ENCODE results near the gene RNF113B.

RNF113B gene

DNA sequence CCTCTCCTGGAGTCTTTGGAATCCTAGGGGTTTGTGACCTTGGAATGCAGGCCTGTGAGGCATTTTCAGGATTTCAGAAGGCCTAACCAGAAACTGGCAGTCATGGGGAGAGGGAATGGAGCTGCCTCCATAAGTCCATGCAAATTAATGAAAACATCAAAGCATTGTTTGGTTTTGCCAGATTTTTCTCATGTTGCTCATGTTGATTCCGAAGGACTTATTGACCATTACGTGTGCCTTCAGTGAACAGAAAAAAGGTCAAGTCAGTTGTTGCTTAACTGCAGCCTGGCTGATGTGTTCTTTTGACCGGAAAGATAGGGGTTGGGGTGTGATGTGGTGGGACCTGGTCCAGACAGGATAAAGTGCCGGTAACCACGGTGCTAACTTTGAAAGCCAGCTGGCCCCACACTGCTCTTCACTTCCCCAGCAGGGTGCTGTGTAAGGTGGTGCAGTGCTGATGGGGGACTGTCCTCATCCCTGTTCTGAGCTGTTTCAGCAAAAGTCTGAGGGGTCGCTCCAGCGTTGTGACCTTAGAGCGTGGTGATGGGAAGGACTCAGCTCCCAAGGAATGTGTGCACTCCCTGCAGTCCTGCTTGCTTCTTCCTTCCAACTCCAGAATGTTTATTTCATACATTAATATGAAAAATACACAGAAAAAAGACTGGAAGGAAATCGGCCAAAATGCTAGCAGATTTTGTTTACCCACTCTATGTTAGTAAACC lies 3.5 kb downstream of the RNF113B start:
- DNase-seq = no peak

DNA sequence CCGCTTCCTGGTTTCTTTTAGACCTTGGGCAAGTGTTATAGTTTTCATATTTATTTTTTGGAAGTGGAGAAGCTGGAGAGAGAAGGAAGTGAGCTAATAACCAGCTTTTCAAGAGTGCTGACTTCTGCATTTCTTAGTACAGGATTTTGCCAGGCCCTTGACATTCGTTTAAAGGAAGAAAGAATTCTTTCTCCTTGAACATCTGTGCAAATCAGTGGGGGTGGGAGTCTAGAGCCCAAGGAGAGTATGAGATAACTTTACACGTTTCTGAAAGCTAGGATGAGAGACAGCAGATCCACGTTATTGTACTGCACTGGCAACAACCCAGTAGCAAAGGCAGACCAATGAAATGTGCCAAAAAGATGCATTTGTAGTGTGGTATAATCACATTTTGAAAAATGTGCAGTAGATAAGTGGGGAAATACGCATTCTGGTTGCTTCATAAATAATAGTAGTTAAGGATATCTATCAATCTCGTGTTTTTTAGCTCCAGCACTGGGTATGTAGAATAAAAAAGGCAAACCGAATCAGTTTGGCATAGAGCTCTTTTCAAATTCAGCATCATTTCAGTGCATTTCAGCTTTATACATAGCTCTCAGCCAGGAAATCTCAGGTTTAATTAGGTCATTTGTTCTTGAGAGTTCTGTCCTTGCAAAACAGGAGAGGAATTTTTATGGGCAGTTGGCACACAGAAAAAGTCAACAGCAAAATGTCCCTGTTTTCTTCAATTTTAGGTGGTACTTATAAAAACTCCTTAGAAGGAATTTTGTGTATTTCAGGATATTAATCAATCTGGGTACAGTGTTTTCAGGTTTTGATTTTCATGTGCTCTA lies 4.3 kb downstream of the RNF113B start:
- DNase-seq = no peak

DNA sequence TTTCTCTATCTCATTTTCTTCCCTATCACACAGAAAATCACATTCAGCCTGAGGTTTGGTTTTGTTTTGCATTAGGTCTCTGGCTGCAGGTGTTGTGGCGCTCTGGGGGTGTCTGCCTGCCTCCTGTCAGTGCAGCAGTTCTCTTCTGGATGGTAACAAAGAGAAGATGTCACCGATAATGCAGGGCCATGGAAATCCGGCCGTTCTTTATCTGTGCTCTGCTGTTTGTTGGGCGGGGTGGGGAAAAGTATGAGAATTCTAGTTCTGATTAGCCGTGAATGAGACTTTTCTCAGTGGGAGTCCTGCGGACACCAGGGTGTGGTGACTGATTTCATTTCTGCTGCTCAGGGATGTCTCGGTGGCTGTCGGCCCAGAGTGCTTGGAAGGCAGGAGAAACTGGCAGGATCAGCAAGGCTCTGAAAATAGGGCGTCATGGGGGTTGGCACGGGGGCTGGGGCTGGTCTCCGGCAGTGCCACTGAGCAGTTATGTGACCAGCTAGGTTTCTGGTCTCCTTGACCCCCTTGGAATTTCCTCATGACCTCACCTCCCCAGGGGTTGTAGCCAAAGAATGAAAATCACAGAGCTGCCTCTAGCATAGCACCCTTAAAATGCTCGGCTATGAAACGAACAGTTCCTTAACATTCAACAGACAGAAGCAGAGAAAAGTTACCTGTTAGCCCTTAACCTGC lies 5.0 kb downstream of the RNF113B start:
- no peak for DNase-seq

- no peak for DNase-seq
Measured at GRCh38 chr13:98169331-98169730, 7.7 kb downstream of the RNF113B start.

GRCh38 chr13:98162935-98163334 lies 14.1 kb downstream of the RNF113B start:
- no peak for DNase-seq

DNA sequence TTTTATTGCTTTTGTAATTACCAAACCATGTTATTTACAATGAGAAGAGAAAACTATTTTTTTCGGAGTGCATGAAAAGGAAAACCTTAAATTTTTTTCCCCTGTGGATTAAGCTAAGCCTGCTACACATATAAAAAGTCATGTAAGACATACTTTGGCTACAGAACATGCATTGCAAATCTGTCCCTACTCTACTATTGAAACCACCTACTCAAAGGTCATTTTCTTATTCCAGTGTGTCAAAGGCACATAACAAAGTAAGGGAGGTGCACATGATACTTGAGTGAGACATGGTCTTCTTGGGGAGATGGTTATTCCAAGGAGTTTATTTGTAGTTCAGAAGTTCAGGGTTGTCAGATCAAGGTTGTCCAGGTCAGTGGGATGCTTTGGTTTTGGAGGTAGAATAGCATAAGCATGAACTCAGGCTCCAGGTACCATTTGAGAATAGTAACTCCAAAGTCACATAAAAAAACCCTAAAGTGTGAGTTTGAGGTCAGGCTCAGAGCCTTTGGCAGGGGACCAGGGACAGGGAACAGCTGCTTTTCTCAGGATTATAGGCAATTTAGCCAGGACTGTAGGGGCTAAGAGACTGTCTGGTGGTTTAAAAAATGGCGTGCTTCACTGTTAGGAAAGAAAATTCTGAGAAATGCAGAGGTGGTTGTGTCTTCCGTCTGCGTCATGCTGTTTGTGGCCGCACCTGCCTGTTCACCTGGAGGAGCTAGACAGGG lies 18.7 kb downstream of the RNF113B start:
- DNase-seq = no peak

- no peak for DNase-seq
Measured at GRCh38 chr13:98157609-98158008, 19.5 kb downstream of the RNF113B start.

- DNase-seq = no peak
Measured at GRCh38 chr13:98157188-98157587, 19.9 kb downstream of the RNF113B start.

DNA sequence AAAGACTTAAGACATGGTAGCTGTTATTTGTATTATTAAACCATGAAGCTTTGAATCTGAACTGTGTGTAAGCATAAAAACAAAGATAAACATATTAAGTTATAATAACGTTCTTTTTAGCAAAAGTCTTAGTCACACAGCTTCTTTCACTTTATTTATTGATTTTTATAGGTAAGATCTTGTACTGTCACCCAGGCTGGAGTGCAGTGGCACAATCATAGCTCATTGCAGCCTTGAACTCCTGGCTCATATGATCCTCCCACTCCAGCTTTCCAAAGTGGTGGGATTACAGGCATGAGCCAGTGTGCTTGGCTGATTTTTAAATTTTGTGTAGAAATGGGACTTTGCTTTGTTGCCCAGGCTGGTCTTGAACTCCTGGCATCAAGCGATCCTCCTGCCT lies 20.8 kb downstream of the RNF113B start:
- no peak for DNase-seq

DNA sequence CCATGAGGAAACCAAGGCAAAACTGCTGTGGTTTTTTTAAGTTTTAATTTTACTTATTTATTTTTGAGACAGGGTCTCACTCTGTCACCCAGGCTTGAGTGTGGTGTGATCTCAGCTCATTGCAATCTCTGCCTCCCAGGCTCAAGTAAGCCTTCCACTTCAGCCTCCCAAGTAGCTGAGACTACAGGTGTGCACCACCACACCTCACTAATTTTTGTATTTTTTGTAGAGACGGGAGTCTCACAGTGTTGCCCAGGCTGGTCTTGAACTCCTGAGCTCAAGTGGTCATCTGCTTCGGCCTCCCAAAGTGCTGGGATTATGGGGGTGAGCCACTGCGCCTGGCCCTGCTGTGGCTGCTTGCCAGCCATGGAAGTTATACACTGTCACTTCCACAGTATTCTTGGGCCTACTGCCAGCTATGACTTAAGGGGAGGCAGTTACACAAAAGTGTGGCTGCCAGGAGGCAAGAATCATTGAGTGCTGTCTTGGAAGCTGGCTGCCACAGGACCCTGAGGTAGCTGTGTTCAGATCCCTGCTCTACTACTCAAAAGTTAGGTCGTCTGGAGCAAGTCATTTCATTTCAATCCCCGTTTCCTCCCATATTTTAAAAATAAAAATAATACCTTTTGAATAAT lies 21.5 kb downstream of the RNF113B start:
- no peak for DNase-seq

GRCh38 chr13:98150832-98151479 lies 26.1 kb downstream of the RNF113B start:
- DNase-seq = no peak

- no peak for DNase-seq
Measured at GRCh38 chr13:98147521-98147920, 29.5 kb downstream of the RNF113B start.

DNA sequence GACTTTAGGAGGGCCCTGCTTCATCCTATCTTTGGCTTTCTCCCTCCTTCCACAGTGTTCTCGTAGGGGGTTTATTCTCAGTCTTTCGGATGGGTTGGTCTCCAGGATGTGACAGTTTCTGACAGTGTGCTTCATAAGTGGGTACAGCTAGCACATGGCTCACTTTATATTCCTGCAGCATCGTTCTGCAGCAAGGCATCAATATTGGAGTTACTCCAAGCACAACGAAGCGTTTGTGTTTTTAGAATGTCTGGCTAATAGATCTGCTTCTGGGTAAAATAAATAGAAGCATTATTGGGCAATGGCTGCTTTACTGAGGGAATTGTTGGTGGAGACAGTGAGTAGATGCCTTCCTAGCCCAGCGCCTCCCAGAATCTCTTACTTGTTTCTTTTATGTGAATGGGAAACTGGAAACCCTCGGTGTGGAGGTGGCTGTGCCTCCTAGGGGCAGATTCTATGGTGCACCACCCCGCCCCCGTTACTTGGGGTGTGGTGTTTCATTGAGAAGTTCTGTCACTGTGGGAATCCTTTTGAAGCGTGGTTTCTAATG lies 32.2 kb downstream of the RNF113B start:
- no peak for DNase-seq

GRCh38 chr13:98144027-98144741 lies 32.9 kb downstream of the RNF113B start:
- DNase-seq = no peak

DNA sequence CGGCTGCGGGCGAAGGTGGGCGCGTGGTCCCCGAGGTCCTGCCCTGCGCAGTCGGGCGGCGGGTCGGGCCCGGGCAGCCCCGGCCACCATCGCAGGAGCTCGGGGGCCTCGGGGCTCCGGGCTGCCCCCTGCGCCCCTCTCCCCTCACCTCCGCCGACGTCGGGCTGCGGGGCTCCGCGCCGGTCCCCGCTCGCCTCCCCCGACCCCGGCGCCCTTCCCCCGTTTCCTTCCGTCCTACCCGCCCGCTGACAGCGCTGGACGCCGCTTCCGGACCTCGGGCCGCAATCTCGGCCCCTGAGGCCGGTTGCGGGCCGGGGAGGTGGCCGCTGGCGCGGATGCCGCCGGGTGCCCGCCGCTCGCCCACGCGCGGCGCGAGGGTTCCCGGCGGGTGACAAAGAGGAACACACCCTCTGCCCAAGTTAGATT lies 33.5 kb downstream of the RNF113B start:
- no peak for DNase-seq

DNA sequence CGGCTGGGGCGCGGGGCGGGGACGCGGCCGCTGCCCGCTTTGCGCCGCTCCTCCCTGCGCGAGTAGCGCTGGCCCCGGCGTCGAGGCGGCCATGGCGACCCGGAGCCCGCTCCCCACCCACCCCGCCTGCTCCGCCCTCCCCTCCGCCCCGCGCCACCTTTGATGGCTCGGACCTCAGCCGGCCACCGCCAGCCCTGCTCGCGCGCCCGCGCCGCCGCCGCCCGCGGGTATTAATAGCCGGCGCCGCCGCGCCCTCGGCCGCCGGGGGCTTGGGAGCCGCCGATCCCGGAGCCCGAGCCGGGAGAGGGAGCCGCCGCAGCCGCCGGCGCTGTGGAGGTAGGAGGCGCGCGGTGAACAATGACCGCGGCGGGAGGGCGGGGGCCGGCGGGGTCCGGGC lies 33.9 kb downstream of the RNF113B start:
- no peak for DNase-seq

GRCh38 chr13:98142380-98143156 lies 34.5 kb downstream of the RNF113B start, which contains the start of gene FARP1:
TSS of gene FARP1 (plus strand) at chr13:98143094. CDS start at chr13:98213243, 70,149 bp downstream.
- DNase-seq = peak; percentile 50

DNA sequence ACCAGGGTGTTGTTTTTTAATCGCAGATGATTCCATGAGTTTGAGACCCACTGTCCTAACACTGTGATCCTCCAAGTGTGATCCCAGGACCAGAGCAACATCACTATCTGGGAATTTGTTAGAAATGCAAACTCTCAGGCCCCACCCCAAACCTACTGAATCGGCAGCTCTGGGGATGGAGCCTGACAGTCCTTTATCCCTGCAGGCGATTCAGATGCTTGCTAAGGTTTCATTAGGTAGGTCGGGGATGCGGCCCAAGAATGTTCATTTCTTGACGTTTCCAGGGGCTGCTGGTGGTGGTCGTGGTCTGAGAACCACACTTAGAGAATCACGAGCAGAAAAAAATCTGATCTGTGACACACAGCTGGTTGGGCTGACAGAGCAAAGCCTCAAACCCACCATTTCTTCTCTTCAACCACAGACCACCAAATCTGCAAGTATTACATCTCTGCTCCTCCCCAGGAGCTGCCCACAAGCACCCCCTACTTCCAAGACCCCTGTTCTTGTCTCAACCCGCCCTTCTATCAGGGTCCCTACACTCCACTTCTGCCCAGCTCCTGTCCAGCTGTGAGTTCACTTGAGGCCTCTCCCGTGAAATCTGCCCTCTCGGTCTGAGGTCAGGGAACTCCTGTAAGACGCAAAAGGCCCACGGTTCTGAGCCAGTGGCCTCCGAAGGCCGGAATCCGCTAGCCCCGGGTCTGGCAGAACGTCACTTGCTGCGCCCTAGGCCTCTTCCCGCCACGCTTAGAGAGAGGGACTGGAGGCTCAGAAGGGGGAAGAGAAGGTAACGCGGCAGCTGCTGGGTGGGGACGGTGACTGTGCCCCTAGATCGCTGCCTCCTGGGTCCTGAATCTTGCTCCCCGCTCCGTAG lies 35.3 kb downstream of the RNF113B start:
- DNase-seq = no peak

DNA sequence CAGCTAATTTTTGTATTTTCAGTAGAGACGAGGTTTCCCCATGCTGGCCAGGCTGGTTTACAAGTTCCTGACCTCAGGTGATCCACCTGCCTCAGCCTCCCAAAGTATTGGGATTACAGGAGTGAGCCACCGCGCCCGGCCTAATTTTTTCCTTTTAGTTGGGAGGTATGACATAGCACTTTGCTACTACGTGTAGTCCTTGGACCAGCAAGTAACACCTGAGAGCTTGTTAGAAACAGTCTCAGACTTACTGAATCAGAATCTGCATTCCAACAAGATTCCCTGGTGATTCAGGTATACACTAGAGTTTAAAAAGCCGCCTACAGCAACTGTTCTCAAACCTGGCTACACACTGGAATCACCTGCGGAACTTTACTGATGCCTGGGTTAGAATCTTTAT lies 36.0 kb downstream of the RNF113B start:
- DNase-seq = no peak

Measured in NCI-H2227 treated with DMSO at 0.1 percent for 48 hours (cell line).